Prostate gland (tissue), 2 donors: ENCODE measurements around the gene GMDS. TPM values are rescaled to one million over a fixed set of nuclear protein-coding genes. Genes with fewer than 3 reads are reported as not detected.

Experiments used
- DNase-seq: peaks from one replicate; pipeline ENCODE4 v3.0.0-alpha.2; 2019; ENCODE audit warnings: low spot score
- H3K27ac ChIP-seq, 2 donors: fragments of 200-600 bp; sonication (generic); 2 replicates each; pipeline ENCODE4 v1.5.1; 2017 to 2019
- H3K27me3 ChIP-seq: fragments of 200-600 bp; sonication (generic); replicated peaks from 2 replicates; pipeline ENCODE4 v1.5.1; 2019; ENCODE audit not compliant: insufficient read depth
- H3K36me3 ChIP-seq, 2 donors: fragments of 200-600 bp; sonication (generic); 1 replicate in 1 of 2; 2 replicates in 1 of 2; pipeline versions ENCODE4 v1.5.1 to v1.8.1; 2017 to 2019
- H3K4me1 ChIP-seq: fragments of 200-600 bp; sonication (generic); replicated peaks from 2 replicates; pipeline ENCODE4 v1.5.1; 2019
- H3K4me3 ChIP-seq, 2 donors: fragments of 200-600 bp; sonication (generic); 2 replicates each; pipeline ENCODE4 v1.5.1; 2017 to 2019
- H3K9me3 ChIP-seq: fragments of 200-600 bp; sonication (generic); 2 replicates; pipeline ENCODE4 v1.5.1; 2017
- POLR2A ChIP-seq: fragments of 450-650 bp; IDR thresholded peaks from one replicate; pipeline ENCODE4 v1.6.1; 2016; ENCODE audit warnings: antibody characterized with exemption, mild to moderate bottlenecking
- POLR2AphosphoS5 ChIP-seq: sonication (generic); formaldehyde crosslinking; IDR thresholded peaks from one replicate; pipeline ENCODE4 v1.6.1; 2017; ENCODE audit warnings: antibody characterized with exemption
- WGBS: methylation state at CpG from one replicate; pipeline ENCODE4 v1.1.5; 2018; 5-methylcytosine and 5-hydroxymethylcytosine counted together
- intact Hi-C: fragments of 100-400 bp; cut with DNase I; formaldehyde crosslinking; loops from one replicate; pipeline ENCODE4 v1.14.2; 2022
- total RNA-seq, 2 donors: library from RNA; depleted of rRNA; stranded (reverse); fragments of >200 nt; gene quantifications; one replicate each; pipeline ENCODE4 v1.1.0, GENCODE V29; 2016
- TF ChIP-seq, protein P1 (sequence below), 4 experiments: fragments of 200-600 bp in 2 of 4; fragments of 450-650 bp in 2 of 4; sonication (generic) in 2 of 4; IDR thresholded peaks; 1 replicate in 3 of 4; 2 replicates in 1 of 4; pipeline ENCODE4 v1.5.1; 2016 to 2019; ENCODE audit warnings: antibody characterized with exemption in 4 of 4, mild to moderate bottlenecking in 2 of 4, moderate library complexity in 2 of 4

GMDS gene
- total RNA-seq, 2 donors from 2014 or later, result 24.9 to 29.9 TPM

DNA sequence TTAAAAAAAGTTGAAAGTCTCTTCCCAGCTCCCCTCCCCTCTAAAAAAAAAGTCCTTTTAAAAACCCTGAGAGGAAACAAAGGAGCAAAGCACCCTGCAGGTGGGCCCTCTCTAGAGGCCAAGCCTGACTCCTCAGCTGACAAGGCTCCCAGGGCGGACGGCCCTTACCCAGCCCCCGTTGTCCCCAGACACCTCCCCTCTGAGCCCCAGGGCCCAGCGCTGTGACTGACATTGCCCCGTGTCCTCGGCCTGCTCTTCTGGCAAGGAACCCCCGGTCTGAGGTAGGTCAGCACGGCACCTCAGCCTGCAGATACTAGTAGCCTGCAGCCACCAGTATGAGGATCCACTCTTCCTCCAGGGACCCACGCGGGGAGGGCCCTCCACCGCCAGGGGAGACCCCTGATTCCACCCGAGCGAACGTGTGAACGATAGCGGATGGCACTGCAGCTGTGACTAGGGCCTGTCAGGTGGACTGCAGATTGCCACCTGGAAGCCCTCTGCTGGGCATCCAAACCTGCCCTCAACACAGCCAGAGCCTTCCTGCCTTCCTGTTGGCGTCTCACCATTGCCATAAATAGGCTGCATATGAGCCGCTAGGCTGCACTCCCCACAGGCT lies 601.5 kb downstream of the GMDS start:
- no peaks in the 10 kb centered on the region for H3K27me3 ChIP-seq
- intact Hi-C loops, result no loop called here
- no peak overlapping the region for H3K4me3 ChIP-seq
- no peak overlapping the region for H3K27ac ChIP-seq
- no peaks in the 10 kb centered on the region for H3K36me3 ChIP-seq
- H3K9me3 ChIP-seq, result no peaks in the 10 kb centered on the region
- WGBS, result 93% methylated on average over 18 of the region's 18 CpGs
- H3K4me1 ChIP-seq, result no peaks in the 10 kb centered on the region
- no peak for DNase-seq
- TF ChIP-seq POLR2AphosphoS5 (no peak), POLR2A (no peak)
- TF ChIP-seq, protein P1, sequence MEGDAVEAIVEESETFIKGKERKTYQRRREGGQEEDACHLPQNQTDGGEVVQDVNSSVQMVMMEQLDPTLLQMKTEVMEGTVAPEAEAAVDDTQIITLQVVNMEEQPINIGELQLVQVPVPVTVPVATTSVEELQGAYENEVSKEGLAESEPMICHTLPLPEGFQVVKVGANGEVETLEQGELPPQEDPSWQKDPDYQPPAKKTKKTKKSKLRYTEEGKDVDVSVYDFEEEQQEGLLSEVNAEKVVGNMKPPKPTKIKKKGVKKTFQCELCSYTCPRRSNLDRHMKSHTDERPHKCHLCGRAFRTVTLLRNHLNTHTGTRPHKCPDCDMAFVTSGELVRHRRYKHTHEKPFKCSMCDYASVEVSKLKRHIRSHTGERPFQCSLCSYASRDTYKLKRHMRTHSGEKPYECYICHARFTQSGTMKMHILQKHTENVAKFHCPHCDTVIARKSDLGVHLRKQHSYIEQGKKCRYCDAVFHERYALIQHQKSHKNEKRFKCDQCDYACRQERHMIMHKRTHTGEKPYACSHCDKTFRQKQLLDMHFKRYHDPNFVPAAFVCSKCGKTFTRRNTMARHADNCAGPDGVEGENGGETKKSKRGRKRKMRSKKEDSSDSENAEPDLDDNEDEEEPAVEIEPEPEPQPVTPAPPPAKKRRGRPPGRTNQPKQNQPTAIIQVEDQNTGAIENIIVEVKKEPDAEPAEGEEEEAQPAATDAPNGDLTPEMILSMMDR (IDR thresholded peaks at IDR 0.05), result no peak

DNA sequence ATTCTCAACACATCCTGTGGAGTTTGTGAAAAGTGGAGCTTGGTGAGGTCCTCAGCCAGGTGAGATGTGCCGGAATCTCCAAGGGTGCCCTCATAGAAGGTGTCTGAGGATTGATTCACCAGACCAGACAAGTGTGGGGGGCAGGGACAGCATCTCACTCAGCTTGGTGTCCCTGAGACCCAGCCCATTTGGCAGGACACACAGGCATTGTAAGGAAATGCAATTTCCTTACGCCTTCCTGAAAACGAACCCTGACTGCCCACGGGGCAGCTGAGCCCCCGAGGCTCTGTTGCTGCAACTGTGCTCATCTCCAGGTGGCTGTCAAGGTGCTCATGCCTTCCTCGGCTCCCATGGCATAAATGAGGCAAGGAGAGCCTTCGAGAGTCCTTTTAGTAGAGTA lies 602.3 kb downstream of the GMDS start:
- TF ChIP-seq POLR2A, result no peak
- TF ChIP-seq, protein P1 (IDR thresholded peaks at IDR 0.05), result no peak
- TF ChIP-seq POLR2AphosphoS5, result no peak
- no peak overlapping the region for H3K4me3 ChIP-seq
- no peaks in the 10 kb centered on the region for H3K27me3 ChIP-seq
- WGBS, result 75% methylated on average over 7 of the region's 7 CpGs
- H3K9me3 ChIP-seq, result no peaks in the 10 kb centered on the region
- H3K36me3 ChIP-seq, result no peaks in the 10 kb centered on the region
- intact Hi-C loops, result no loop called here
- no peak overlapping the region for H3K27ac ChIP-seq
- no peak for DNase-seq
- H3K4me1 ChIP-seq, result no peaks in the 10 kb centered on the region

DNA sequence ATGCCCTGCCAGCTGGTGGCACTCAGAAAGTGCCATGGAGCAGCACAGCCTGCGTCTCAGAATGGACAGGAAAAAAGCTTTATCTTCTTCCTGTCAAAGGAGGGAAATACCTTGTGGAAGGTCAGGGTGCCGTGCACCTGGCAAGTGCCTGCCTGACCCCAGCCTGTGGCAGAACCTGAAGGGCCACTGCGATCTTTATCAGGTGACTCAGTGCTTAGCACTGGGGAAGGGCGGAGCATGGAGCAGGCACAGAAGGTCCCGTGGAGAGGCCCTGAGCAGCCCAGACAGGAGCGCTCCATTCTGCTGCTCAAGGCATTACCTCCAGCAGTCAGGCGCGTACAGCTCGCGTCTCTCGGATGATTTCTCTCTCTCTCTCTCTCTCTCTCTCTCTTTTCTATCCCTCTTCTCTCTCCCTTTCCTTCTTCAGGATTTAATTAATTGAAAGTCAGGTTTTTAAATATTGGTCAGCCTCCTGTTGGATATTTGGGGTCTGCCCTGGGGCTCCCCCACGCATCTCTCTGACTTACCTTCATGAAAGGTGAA lies 604.0 kb downstream of the GMDS start:
- H3K9me3 ChIP-seq, result no peaks in the 10 kb centered on the region
- H3K4me3 ChIP-seq, result no peak overlapping the region
- 83% methylated on average over 12 of the region's 12 CpGs for WGBS
- H3K4me1 ChIP-seq, result no peaks in the 10 kb centered on the region
- H3K27ac ChIP-seq, result no peak overlapping the region
- intact Hi-C loops, result no loop called here
- no peak for TF ChIP-seq POLR2AphosphoS5
- TF ChIP-seq POLR2A, result no peak
- TF ChIP-seq, protein P1 (IDR thresholded peaks at IDR 0.05), result no peak
- H3K36me3 ChIP-seq, result no peaks in the 10 kb centered on the region
- no peak for DNase-seq
- H3K27me3 ChIP-seq, result no peaks in the 10 kb centered on the region

DNA sequence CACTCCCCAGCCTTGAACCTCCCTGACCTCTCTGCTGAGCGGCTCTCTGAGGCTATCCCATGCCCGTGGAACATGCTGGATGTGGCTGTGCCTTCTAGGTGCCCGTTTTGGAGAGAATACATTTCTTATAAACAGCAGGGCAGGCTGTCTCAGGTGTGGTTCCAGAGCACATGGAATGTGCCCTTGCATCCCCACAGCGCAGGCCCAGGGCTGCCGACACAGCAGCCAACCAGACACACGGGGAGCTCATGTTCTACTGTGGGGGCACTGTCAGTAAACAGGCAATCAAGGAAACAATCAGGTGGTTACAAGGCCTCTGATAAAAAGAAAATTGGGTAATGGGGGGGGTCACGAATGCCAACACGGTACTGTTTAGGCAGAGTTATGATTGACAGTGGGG lies 604.9 kb downstream of the GMDS start:
- TF ChIP-seq POLR2AphosphoS5 (no peak), POLR2A (no peak)
- TF ChIP-seq, protein P1 (IDR thresholded peaks at IDR 0.05), result no peak
- WGBS, result 92% methylated on average over 8 of the region's 8 CpGs
- Histone ChIP-seq H3K27ac (no peak overlapping the region), H3K9me3 (no peaks in the 10 kb centered on the region), H3K4me1 (no peaks in the 10 kb centered on the region), H3K27me3 (no peaks in the 10 kb centered on the region), H3K4me3 (no peak overlapping the region), H3K36me3 (no peaks in the 10 kb centered on the region)
- DNase-seq, result no peak
- intact Hi-C loops, result no loop called here

DNA sequence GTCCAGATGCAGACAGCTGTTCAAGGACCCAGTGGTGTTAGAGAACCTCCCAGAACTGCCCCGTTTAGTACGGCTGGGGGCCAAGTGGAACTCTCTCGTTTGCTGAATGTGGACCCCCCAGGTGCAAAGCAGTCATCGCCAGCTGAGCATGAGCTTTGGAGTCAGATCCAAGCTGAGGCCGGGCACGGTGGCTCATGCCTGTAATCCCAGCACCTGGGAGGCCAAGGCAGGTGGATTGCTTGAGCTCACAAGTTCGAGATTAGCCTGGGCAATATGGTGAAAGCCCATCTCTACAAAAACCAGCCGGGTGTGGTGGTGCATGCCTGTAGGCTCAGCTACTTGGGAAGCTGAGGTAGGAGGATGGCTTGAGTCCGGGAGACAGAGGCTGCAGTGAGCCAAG lies 606.0 kb downstream of the GMDS start:
- no peak for DNase-seq
- intact Hi-C loops, result no loop called here
- no peaks in the 10 kb centered on the region for H3K9me3 ChIP-seq
- H3K27ac ChIP-seq, result no peak overlapping the region
- no peak overlapping the region for H3K4me3 ChIP-seq
- TF ChIP-seq POLR2AphosphoS5, result no peak
- no peak for TF ChIP-seq POLR2A
- TF ChIP-seq, protein P1 (IDR thresholded peaks at IDR 0.05), result no peak
- no peaks in the 10 kb centered on the region for H3K4me1 ChIP-seq
- H3K27me3 ChIP-seq, result no peaks in the 10 kb centered on the region
- WGBS, result 91% methylated on average over 9 of the region's 9 CpGs
- no peaks in the 10 kb centered on the region for H3K36me3 ChIP-seq
